K562 (cell line): Measurements from ENCODE around the gene GMPR2. TPM values are rescaled to one million over a fixed set of nuclear protein-coding genes. Genes with fewer than 3 reads are reported as not detected.
A peak's percentile ranks its signal among the peaks of the same experiment; 100 is the strongest.

Source experiments
- ELK1 ChIP-seq: sonication (generic); formaldehyde crosslinking; IDR thresholded peaks from 2 replicates; pipeline ENCODE4 v1.8.1; 2022; ENCODE audit warnings: missing genetic modification reagents
- HOXB6 ChIP-seq: fragments of 250-450 bp; sonication (Bioruptor Pico); IDR thresholded peaks from 2 replicates; pipeline ENCODE4 v1.5.1; 2022; ENCODE audit warnings: mild to moderate bottlenecking, borderline replicate concordance
- MBD1 ChIP-seq: fragments of 250-450 bp; sonication (Bioruptor Pico); IDR thresholded peaks from 2 replicates; pipeline ENCODE4 v1.8.0; 2022; ENCODE audit warnings: inconsistent platforms
- NFYB ChIP-seq: IDR thresholded peaks from 2 replicates; pipeline ENCODE4 v1.6.1; 2011; ENCODE audit warnings: mild to moderate bottlenecking, moderate library complexity; ENCODE audit not compliant: insufficient read length; ENCODE audit errors: extremely low read depth
- PTBP1 ChIP-seq: fragments of 200-400 bp; formaldehyde crosslinking; IDR thresholded peaks from 2 replicates; pipeline ENCODE4 v1.6.1; 2017; ENCODE audit warnings: low read depth, low read length
- TBP ChIP-seq: optimal IDR thresholded peaks from 2 replicates; pipeline ENCODE3; 2011; ENCODE audit warnings: low read depth, low read length, improper control_type of control experiment
- THRAP3 ChIP-seq: fragments of 450-650 bp; IDR thresholded peaks from 2 replicates; pipeline ENCODE4 v1.6.1; 2016; ENCODE audit warnings: mild to moderate bottlenecking, inconsistent platforms, borderline replicate concordance
- ZBED1 ChIP-seq: IDR thresholded peaks from 2 replicates; pipeline ENCODE4 v1.6.1; 2014
- ZNF143 ChIP-seq: sonication (generic); formaldehyde crosslinking; IDR thresholded peaks from 2 replicates; pipeline ENCODE4 v1.9.0; 2022; ENCODE audit warnings: mild to moderate bottlenecking, missing genetic modification reagents
- ZNF316 ChIP-seq: fragments of 450-650 bp; IDR thresholded peaks from 2 replicates; pipeline ENCODE4 v1.6.1; 2016
- polyA plus RNA-seq, 8 experiments: library from polyadenylated mRNA; depleted of rRNA in 4 of 8; stranded (reverse) in 5 of 8; unstranded in 3 of 8; fragments of >200 nt; fragmentation: Nextera tagmentation in 2 of 8; fragmentation: Illumina TruSeq in 1 of 8; extraction: Ambion mirVana in 2 of 8; extraction: Trizol in 1 of 8; gene quantifications; 2 replicates each; pipeline versions ENCODE4 v1.2.1 to v1.2.3, GENCODE V29; 2011 to 2014; ENCODE audit warnings: inconsistent platforms in 1 of 8, missing spikeins in 1 of 8
- total RNA-seq, 7 experiments: library from RNA; depleted of rRNA in 6 of 7; stranded (reverse); fragments of >200 nt in 6 of 7; fragmentation: Illumina TruSeq in 2 of 7; extraction: Trizol in 2 of 7; gene quantifications; 2 replicates each; pipeline versions ENCODE4 v1.2.1 to v1.2.3, GENCODE V29; 2011 to 2021; ENCODE audit warnings: low replicate concordance in 1 of 7
- TF ChIP-seq, protein P1 (sequence below), 2 experiments: fragments of 450-650 bp in 1 of 2; IDR thresholded peaks; 2 replicates each; pipeline ENCODE4 v1.6.1; 2011 to 2017; ENCODE audit warnings: low read depth in 2 of 2, antibody characterized with exemption in 1 of 2, borderline replicate concordance in 1 of 2, low read length in 1 of 2, mild to moderate bottlenecking in 1 of 2, mixed read lengths in 1 of 2; ENCODE audit not compliant: control insufficient read depth in 1 of 2
- TF ChIP-seq, protein P2 (sequence below): sonication (generic); formaldehyde crosslinking; IDR thresholded peaks from 2 replicates; pipeline ENCODE4 v1.8.1; 2023; ENCODE audit warnings: mild to moderate bottlenecking, missing genetic modification reagents

GMPR2 gene
- total and polyA plus RNA-seq, 9 of the 15 experiments (the other 6 are each of a cell fraction or from before 2014, with no cell fraction given), result 26.4 to 67.4 (median 36.3) TPM

GRCh38 chr14:24212924-24213865 lies 19.5 kb upstream of the GMPR2 start, which contains the start of gene CHMP4A (continued):
- no peak for TF ChIP-seq ELK1
- no peak for TF ChIP-seq ZBED1
- TF ChIP-seq THRAP3, result no peak
- no peak for TF ChIP-seq MBD1
- TF ChIP-seq, protein P1, sequence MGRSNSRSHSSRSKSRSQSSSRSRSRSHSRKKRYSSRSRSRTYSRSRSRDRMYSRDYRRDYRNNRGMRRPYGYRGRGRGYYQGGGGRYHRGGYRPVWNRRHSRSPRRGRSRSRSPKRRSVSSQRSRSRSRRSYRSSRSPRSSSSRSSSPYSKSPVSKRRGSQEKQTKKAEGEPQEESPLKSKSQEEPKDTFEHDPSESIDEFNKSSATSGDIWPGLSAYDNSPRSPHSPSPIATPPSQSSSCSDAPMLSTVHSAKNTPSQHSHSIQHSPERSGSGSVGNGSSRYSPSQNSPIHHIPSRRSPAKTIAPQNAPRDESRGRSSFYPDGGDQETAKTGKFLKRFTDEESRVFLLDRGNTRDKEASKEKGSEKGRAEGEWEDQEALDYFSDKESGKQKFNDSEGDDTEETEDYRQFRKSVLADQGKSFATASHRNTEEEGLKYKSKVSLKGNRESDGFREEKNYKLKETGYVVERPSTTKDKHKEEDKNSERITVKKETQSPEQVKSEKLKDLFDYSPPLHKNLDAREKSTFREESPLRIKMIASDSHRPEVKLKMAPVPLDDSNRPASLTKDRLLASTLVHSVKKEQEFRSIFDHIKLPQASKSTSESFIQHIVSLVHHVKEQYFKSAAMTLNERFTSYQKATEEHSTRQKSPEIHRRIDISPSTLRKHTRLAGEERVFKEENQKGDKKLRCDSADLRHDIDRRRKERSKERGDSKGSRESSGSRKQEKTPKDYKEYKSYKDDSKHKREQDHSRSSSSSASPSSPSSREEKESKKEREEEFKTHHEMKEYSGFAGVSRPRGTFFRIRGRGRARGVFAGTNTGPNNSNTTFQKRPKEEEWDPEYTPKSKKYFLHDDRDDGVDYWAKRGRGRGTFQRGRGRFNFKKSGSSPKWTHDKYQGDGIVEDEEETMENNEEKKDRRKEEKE (IDR thresholded peaks at IDR 0.05; ENCODE audit: borderline replicate concordance in 1 of 2, control insufficient read depth in 1 of 2, low read depth in 2 of 2, low read length in 1 of 2), result no peak
- peak; percentile 71 for TF ChIP-seq NFYB
- TF ChIP-seq TBP, result peak; percentile 61
- TF ChIP-seq, protein P2, sequence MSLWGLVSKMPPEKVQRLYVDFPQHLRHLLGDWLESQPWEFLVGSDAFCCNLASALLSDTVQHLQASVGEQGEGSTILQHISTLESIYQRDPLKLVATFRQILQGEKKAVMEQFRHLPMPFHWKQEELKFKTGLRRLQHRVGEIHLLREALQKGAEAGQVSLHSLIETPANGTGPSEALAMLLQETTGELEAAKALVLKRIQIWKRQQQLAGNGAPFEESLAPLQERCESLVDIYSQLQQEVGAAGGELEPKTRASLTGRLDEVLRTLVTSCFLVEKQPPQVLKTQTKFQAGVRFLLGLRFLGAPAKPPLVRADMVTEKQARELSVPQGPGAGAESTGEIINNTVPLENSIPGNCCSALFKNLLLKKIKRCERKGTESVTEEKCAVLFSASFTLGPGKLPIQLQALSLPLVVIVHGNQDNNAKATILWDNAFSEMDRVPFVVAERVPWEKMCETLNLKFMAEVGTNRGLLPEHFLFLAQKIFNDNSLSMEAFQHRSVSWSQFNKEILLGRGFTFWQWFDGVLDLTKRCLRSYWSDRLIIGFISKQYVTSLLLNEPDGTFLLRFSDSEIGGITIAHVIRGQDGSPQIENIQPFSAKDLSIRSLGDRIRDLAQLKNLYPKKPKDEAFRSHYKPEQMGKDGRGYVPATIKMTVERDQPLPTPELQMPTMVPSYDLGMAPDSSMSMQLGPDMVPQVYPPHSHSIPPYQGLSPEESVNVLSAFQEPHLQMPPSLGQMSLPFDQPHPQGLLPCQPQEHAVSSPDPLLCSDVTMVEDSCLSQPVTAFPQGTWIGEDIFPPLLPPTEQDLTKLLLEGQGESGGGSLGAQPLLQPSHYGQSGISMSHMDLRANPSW (CRISPR knock-in tag), result no peak
- no peak for TF ChIP-seq PTBP1
- peak; percentile 10; the same call in 1 of the 2 replicates for TF ChIP-seq ZNF316
- TF ChIP-seq ZNF143 (CRISPR knock-in tag), result no peak
- TF ChIP-seq HOXB6 (CRISPR knock-in tag), result no peak
